ENCODE data around the gene ITPA.

ITPA gene

GRCh38 chr20:3209257-3209945, at the start of gene ITPA:
Gene ITPA, plus strand, starts transcription at chr20:3209498. Its CDS starts 54 bp downstream, at chr20:3209552.
- peak; percentile 25 to 45 for DNase-seq

- no peak for DNase-seq
Measured at GRCh38 chr20:3160418-3160817, 48.9 kb upstream of the ITPA start.

- DNase-seq, result no peak
Measured at GRCh38 chr20:3161316-3162079, 47.8 kb upstream of the ITPA start.

GRCh38 chr20:3162080-3162611, 47.2 kb upstream of the ITPA start:
- DNase-seq, result peak in 1 of 2 experiments; percentile 40

GRCh38 chr20:3163099-3164042, 45.9 kb upstream of the ITPA start:
- DNase-seq, result no peak

- no peak for DNase-seq
Measured at GRCh38 chr20:3164043-3164762, 45.1 kb upstream of the ITPA start.

- DNase-seq, result no peak
Measured at GRCh38 chr20:3164763-3165410, 44.4 kb upstream of the ITPA start.

- peak in 1 of 2 experiments; percentile 41 for DNase-seq
Measured at GRCh38 chr20:3165473-3166337, 43.6 kb upstream of the ITPA start.

GRCh38 chr20:3166338-3166912, 42.9 kb upstream of the ITPA start:
- no peak for DNase-seq

- DNase-seq, result no peak
Measured at GRCh38 chr20:3166913-3167342, 42.4 kb upstream of the ITPA start.

GRCh38 chr20:3167738-3168078, 41.6 kb upstream of the ITPA start:
- no peak for DNase-seq

GRCh38 chr20:3168079-3168828, 41.0 kb upstream of the ITPA start:
- DNase-seq, result no peak

GRCh38 chr20:3168829-3169590, 40.3 kb upstream of the ITPA start:
- no peak for DNase-seq

GRCh38 chr20:3171391-3172125, 37.7 kb upstream of the ITPA start:
- DNase-seq, result no peak

GRCh38 chr20:3172126-3172932, 37.0 kb upstream of the ITPA start:
- DNase-seq, result no peak

GRCh38 chr20:3172933-3173609, 36.2 kb upstream of the ITPA start, which contains the start of gene LZTS3:
Gene LZTS3, minus strand, starts transcription at chr20:3173549. Its CDS starts 6,386 bp downstream, at chr20:3167163.
- DNase-seq, result peak; percentile 34 to 38

Measured in NCI-H2081 (cell line).